Neural cell (in vitro differentiated cells): ENCODE data around the gene PIP4K2A.

Experiments
- EZH2 ChIP-seq: fragments of 200-600, 300-800 bp; shearing (Covaris generic), sonication (generic); IDR thresholded peaks from 2 replicates; pipeline ENCODE4 v1.6.1; 2014; ENCODE audit warnings: antibody characterized with exemption, low read length, borderline replicate concordance, mild to moderate bottlenecking; ENCODE audit not compliant: insufficient read depth, poor library complexity, severe bottlenecking
- MXI1 ChIP-seq: fragments of 450-650 bp; conservative IDR thresholded peaks from 2 replicates; pipeline ENCODE4 v1.6.1; 2014; ENCODE audit warnings: antibody characterized with exemption, mild to moderate bottlenecking; ENCODE audit not compliant: poor library complexity, severe bottlenecking
- TF ChIP-seq, protein P1 (sequence below): IDR thresholded peaks from 2 replicates; pipeline ENCODE4 v1.6.1; 2012; ENCODE audit warnings: borderline replicate concordance
- TF ChIP-seq, protein P2 (sequence below): fragments of 450-650 bp; IDR thresholded peaks from 2 replicates; pipeline ENCODE4 v1.5.1; 2014; ENCODE audit warnings: antibody characterized with exemption, mild to moderate bottlenecking, moderate library complexity; ENCODE audit not compliant: poor library complexity, severe bottlenecking

DNA sequence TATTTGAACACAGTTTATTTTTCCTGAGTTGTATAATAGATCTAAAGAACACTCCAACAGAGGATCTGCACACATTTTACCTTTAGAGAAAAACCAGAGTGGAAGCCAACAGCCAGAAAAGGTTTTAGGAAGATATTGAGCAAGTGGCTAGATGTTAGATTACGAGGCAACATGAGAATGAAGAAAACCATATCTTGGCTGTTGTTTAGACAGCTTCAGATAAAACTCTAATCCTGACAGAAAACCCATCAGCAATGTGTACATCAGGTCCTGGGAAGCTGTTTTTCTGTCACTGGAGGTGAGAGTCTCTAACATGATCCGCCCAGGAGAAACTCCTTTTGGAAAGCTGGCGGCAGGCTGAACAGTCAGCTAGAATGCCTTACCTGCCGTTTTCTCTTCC lies 209.6 kb downstream of the PIP4K2A start:
- TF ChIP-seq, protein P1, sequence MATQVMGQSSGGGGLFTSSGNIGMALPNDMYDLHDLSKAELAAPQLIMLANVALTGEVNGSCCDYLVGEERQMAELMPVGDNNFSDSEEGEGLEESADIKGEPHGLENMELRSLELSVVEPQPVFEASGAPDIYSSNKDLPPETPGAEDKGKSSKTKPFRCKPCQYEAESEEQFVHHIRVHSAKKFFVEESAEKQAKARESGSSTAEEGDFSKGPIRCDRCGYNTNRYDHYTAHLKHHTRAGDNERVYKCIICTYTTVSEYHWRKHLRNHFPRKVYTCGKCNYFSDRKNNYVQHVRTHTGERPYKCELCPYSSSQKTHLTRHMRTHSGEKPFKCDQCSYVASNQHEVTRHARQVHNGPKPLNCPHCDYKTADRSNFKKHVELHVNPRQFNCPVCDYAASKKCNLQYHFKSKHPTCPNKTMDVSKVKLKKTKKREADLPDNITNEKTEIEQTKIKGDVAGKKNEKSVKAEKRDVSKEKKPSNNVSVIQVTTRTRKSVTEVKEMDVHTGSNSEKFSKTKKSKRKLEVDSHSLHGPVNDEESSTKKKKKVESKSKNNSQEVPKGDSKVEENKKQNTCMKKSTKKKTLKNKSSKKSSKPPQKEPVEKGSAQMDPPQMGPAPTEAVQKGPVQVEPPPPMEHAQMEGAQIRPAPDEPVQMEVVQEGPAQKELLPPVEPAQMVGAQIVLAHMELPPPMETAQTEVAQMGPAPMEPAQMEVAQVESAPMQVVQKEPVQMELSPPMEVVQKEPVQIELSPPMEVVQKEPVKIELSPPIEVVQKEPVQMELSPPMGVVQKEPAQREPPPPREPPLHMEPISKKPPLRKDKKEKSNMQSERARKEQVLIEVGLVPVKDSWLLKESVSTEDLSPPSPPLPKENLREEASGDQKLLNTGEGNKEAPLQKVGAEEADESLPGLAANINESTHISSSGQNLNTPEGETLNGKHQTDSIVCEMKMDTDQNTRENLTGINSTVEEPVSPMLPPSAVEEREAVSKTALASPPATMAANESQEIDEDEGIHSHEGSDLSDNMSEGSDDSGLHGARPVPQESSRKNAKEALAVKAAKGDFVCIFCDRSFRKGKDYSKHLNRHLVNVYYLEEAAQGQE: no peak
- TF ChIP-seq, protein P2, sequence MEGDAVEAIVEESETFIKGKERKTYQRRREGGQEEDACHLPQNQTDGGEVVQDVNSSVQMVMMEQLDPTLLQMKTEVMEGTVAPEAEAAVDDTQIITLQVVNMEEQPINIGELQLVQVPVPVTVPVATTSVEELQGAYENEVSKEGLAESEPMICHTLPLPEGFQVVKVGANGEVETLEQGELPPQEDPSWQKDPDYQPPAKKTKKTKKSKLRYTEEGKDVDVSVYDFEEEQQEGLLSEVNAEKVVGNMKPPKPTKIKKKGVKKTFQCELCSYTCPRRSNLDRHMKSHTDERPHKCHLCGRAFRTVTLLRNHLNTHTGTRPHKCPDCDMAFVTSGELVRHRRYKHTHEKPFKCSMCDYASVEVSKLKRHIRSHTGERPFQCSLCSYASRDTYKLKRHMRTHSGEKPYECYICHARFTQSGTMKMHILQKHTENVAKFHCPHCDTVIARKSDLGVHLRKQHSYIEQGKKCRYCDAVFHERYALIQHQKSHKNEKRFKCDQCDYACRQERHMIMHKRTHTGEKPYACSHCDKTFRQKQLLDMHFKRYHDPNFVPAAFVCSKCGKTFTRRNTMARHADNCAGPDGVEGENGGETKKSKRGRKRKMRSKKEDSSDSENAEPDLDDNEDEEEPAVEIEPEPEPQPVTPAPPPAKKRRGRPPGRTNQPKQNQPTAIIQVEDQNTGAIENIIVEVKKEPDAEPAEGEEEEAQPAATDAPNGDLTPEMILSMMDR: no peak
- TF ChIP-seq EZH2: no peak
- TF ChIP-seq MXI1: no peak
